Stimulated activated CD4-positive, alpha-beta T cell treated with anti-CD3 and anti-CD28 coated beads, Interleukin-1b, Interleukin-23, amount 100 ng/mL, for 4 hours (primary cell): ENCODE data around the gene PARP12.

Experiments used
- DNase-seq, 2 donors: peaks; one replicate each; pipeline ENCODE4 v3.0.0-alpha.2; 2020; ENCODE audit warnings: low read depth in 2 of 2

PARP12 gene

GRCh38 chr7:139991911-139992310, 70.8 kb downstream of the PARP12 start:
- no peak for DNase-seq

- DNase-seq: no peak
These were observed 71.5 kb downstream of the PARP12 start for GRCh38 chr7:139991269-139991666.

GRCh38 chr7:139990571-139991268, 72.0 kb downstream of the PARP12 start:
- no peak for DNase-seq

- DNase-seq: no peak
These were observed 72.6 kb downstream of the PARP12 start for GRCh38 chr7:139990142-139990535.

GRCh38 chr7:139989366-139990141, 73.2 kb downstream of the PARP12 start:
- DNase-seq: no peak

GRCh38 chr7:139987691-139988516, 74.8 kb downstream of the PARP12 start:
- DNase-seq: no peak

GRCh38 chr7:139985811-139986210, 76.9 kb downstream of the PARP12 start:
- DNase-seq: no peak

- no peak for DNase-seq
These were observed 77.9 kb downstream of the PARP12 start for GRCh38 chr7:139984642-139985539.

- no peak for DNase-seq
These were observed 79.5 kb downstream of the PARP12 start for GRCh38 chr7:139982927-139983920.

GRCh38 chr7:139981511-139981895, 81.2 kb downstream of the PARP12 start:
- DNase-seq: no peak

GRCh38 chr7:139976838-139977656, 85.7 kb downstream of the PARP12 start:
- peak in 1 of 2 donors; percentile 2 for DNase-seq

- no peak for DNase-seq
These were observed 86.5 kb downstream of the PARP12 start for GRCh38 chr7:139976055-139976837.

- no peak for DNase-seq
These were observed 88.5 kb downstream of the PARP12 start for GRCh38 chr7:139974179-139974811.
